Fibroblast of skin of back (primary cell): Measurements from ENCODE around the gene KIF18B.

Source experiments
- DNase-seq: peaks from one replicate; pipeline ENCODE4 v3.0.0-alpha.2; 2013

Gene KIF18B

GRCh38 chr17:44904001-44904984 is 43.3 kb downstream of the KIF18B start:
- no peak for DNase-seq

GRCh38 chr17:44903012-44903685 is 44.4 kb downstream of the KIF18B start:
- DNase-seq = no peak

GRCh38 chr17:44902135-44902760 is 45.3 kb downstream of the KIF18B start:
- no peak for DNase-seq

- DNase-seq = peak; percentile 84
These were observed 46.1 kb downstream of the KIF18B start for GRCh38 chr17:44901411-44901921.

- DNase-seq = peak; percentile 70
These were observed 46.7 kb downstream of the KIF18B start for GRCh38 chr17:44900894-44901293.

GRCh38 chr17:44899074-44899782 is 48.3 kb downstream of the KIF18B start, which contains the start of gene EFTUD2:
TSS of gene EFTUD2 (minus strand) at chr17:44899445. CDS start at chr17:44894521, 4,924 bp downstream.
- DNase-seq = peak; percentile 86

- DNase-seq = peak; percentile 36
These were observed 48.9 kb downstream of the KIF18B start for GRCh38 chr17:44898768-44899073.

- no peak for DNase-seq
These were observed 52.9 kb downstream of the KIF18B start for GRCh38 chr17:44894642-44895041.

GRCh38 chr17:44892250-44892649 is 55.3 kb downstream of the KIF18B start:
- no peak for DNase-seq

GRCh38 chr17:44889003-44889402 is 58.6 kb downstream of the KIF18B start:
- no peak for DNase-seq

GRCh38 chr17:44887971-44888954 is 59.3 kb downstream of the KIF18B start:
- DNase-seq = no peak

GRCh38 chr17:44887016-44887415 is 60.6 kb downstream of the KIF18B start:
- no peak for DNase-seq

GRCh38 chr17:44884941-44885340 is 62.6 kb downstream of the KIF18B start:
- DNase-seq = no peak

GRCh38 chr17:44881145-44881544 is 66.4 kb downstream of the KIF18B start:
- DNase-seq = no peak

- no peak for DNase-seq
These were observed 67.5 kb downstream of the KIF18B start for GRCh38 chr17:44880062-44880461.

GRCh38 chr17:44879376-44879775 is 68.2 kb downstream of the KIF18B start:
- DNase-seq = no peak

GRCh38 chr17:44878627-44879221 is 68.8 kb downstream of the KIF18B start:
- peak; percentile 49 for DNase-seq

- DNase-seq = no peak
These were observed 70.5 kb downstream of the KIF18B start for GRCh38 chr17:44877121-44877520.

- DNase-seq = no peak
These were observed 71.8 kb downstream of the KIF18B start for GRCh38 chr17:44875761-44876160.
